Hepatocyte (in vitro differentiated cells): Measurements from ENCODE around the gene CD81. TPM values are rescaled to one million over a fixed set of nuclear protein-coding genes. Genes with fewer than 3 reads are reported as not detected.

Experiments used
- DNase-seq: peaks from one replicate; pipeline ENCODE4 v3.0.0-alpha.2; 2016; ENCODE audit warnings: low spot score
- H2AFZ ChIP-seq: fragments of 200-600 bp; sonication (generic); 2 replicates; pipeline ENCODE4 v1.6.0; 2016; ENCODE audit warnings: antibody characterized with exemption, mild to moderate bottlenecking
- H3K27ac ChIP-seq: fragments of 200-600 bp; sonication (generic); 2 replicates; pipeline ENCODE4 v1.5.1; 2016; ENCODE audit warnings: mild to moderate bottlenecking
- H3K27me3 ChIP-seq: fragments of 200-600 bp; sonication (generic); 2 replicates; pipeline ENCODE4 v1.6.1; 2016
- H3K36me3 ChIP-seq: fragments of 200-600 bp; sonication (generic); replicated peaks from 2 replicates; pipeline ENCODE4 v1.5.1; 2016; ENCODE audit warnings: low read depth; ENCODE audit not compliant: insufficient read depth
- H3K4me1 ChIP-seq: fragments of 200-600 bp; sonication (generic); 2 replicates; pipeline ENCODE4 v1.5.1; 2016; ENCODE audit warnings: mild to moderate bottlenecking, moderate library complexity; ENCODE audit not compliant: insufficient read depth
- H3K4me2 ChIP-seq: fragments of 200-600 bp; sonication (generic); 2 replicates; pipeline ENCODE4 v1.6.0; 2016
- H3K4me3 ChIP-seq: fragments of 200-600 bp; sonication (generic); 2 replicates; pipeline ENCODE4 v1.5.1; 2016; ENCODE audit warnings: mild to moderate bottlenecking
- H3K79me2 ChIP-seq: fragments of 200-600 bp; sonication (generic); 2 replicates; pipeline ENCODE4 v1.6.0; 2017; ENCODE audit warnings: mild to moderate bottlenecking
- H3K9me2 ChIP-seq: fragments of 200-600 bp; sonication (generic); replicated peaks from 2 replicates; pipeline ENCODE4 v1.6.0; 2017; ENCODE audit warnings: mild to moderate bottlenecking; ENCODE audit not compliant: insufficient read depth
- H3K9me3 ChIP-seq: fragments of 200-600 bp; sonication (generic); 2 replicates; pipeline ENCODE4 v1.5.1; 2016; ENCODE audit warnings: low read depth, mild to moderate bottlenecking
- H4K20me1 ChIP-seq: fragments of 200-600 bp; sonication (generic); 2 replicates; pipeline ENCODE4 v1.6.0; 2016; ENCODE audit warnings: mild to moderate bottlenecking; ENCODE audit not compliant: insufficient read depth, poor library complexity, severe bottlenecking
- CTCF ChIP-seq: fragments of 200-600 bp; sonication (generic); IDR thresholded peaks from 2 replicates; pipeline ENCODE4 v1.5.1; 2016; ENCODE audit warnings: antibody characterized with exemption, mild to moderate bottlenecking; ENCODE audit not compliant: poor library complexity
- EZH2 ChIP-seq: fragments of 200-600 bp; sonication (generic); IDR thresholded peaks from 2 replicates; pipeline ENCODE4 v1.6.1; 2016; ENCODE audit warnings: antibody characterized with exemption, mild to moderate bottlenecking, borderline replicate concordance
- EZH2phosphoT487 ChIP-seq: fragments of 200-600 bp; sonication (generic); IDR thresholded peaks from one replicate; pipeline ENCODE4 v1.6.1; 2018; ENCODE audit warnings: antibody characterized with exemption, mild to moderate bottlenecking, low read depth, moderate library complexity; ENCODE audit not compliant: unreplicated experiment, severe bottlenecking
- WGBS: methylation state at CpG from one replicate; pipeline ENCODE4 v1.1.6; 2016; ENCODE audit warnings: low lambda C conversion rate; ENCODE audit errors: missing lambda C conversion rate; 5-methylcytosine and 5-hydroxymethylcytosine counted together
- polyA plus RNA-seq: library from polyadenylated mRNA; unstranded; fragments of >200 nt; fragmentation: Nextera tagmentation; extraction: Ambion mirVana; gene quantifications from 2 replicates; pipeline ENCODE4 v1.2.1, GENCODE V29; 2016
- total RNA-seq: library from RNA; depleted of rRNA; stranded (reverse); fragments of >200 nt; gene quantifications from 2 replicates; pipeline ENCODE4 v1.2.3, GENCODE V29; 2014

The CD81 gene
- total and polyA plus RNA-seq, 2 experiments from 2014 or later: 233 to 472 TPM

DNA sequence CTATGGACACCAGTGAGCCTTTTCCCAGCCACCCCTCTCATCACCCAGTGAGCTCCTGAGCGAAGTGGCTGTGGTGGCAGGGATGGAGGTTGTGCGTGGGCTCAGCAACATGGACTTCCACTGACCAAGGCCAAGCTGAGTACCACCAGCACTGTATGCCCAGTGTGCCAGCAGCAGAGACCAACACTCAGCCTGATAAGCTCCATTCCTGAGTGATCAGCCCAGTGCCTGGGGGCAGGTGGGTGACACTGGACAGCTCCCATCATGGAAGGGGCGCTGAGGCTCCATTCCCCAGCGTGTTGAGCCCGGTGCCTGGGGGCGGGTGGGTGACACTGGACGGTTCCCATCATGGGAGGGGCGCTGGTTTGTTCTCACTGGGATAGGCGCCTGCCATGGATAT, 17.6 kb upstream of the CD81 start:
- WGBS: 89% methylated on average over 9 of the region's 9 CpGs
- no peak for DNase-seq
- no peak overlapping the region for H3K27ac ChIP-seq

GRCh38 chr11:2360081-2360642, 16.9 kb upstream of the CD81 start:
- Histone ChIP-seq H3K9me3 (no peaks in the 10 kb centered on the region), H2AFZ (no peak overlapping the region), H3K27ac (no peak overlapping the region), H3K4me1 (no peaks in the 10 kb centered on the region), H3K4me2 (no peak overlapping the region), H3K36me3 (no peaks in the 10 kb centered on the region), H3K27me3 (no peaks in the 10 kb centered on the region), H4K20me1 (no peaks in the 10 kb centered on the region), H3K79me2 (no peaks in the 10 kb centered on the region), H3K9me2 (no peaks in the 10 kb centered on the region), H3K4me3 (no peak overlapping the region)
- WGBS: 92% methylated on average over 14 of the region's 14 CpGs
- TF ChIP-seq CTCF (no peak), EZH2phosphoT487 (no peak), EZH2 (no peak)
- no peak for DNase-seq

More for the DNA sequence above, 17.6 kb upstream of the CD81 start:
- no peak overlapping the region for H2AFZ ChIP-seq
- H3K4me3 ChIP-seq: no peak overlapping the region
- TF ChIP-seq EZH2: no peak
- TF ChIP-seq EZH2phosphoT487: no peak
- TF ChIP-seq CTCF: no peak
- no peak overlapping the region for H3K4me2 ChIP-seq
- no peaks in the 10 kb centered on the region for H4K20me1 ChIP-seq
- H3K36me3 ChIP-seq: no peaks in the 10 kb centered on the region
- H3K9me2 ChIP-seq: no peaks in the 10 kb centered on the region
- H3K9me3 ChIP-seq: no peaks in the 10 kb centered on the region
- H3K79me2 ChIP-seq: no peaks in the 10 kb centered on the region
- H3K4me1 ChIP-seq: no peaks in the 10 kb centered on the region
- no peaks in the 10 kb centered on the region for H3K27me3 ChIP-seq

DNA sequence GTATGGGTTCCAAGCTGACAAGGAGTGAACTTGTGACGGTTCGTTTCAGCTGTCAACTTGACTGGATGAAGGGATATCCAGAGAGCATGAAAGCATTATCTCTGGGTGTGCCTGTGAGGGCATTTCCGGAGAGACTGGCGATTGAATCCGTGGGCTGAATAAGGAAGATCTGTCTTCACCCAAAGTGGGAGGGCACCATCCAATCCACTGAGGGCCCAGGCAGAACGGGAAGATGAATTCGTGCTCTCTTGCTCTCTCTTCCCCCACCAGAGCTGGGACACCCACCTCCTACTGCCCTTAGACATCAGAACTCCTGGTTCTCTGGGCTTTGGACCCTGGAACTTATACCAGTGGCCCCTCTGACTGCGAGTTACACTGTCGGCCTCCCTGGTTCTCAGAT, 15.5 kb upstream of the CD81 start:
- H3K36me3 ChIP-seq: no peaks in the 10 kb centered on the region
- no peak for TF ChIP-seq EZH2phosphoT487
- TF ChIP-seq CTCF: no peak
- DNase-seq: no peak
- H3K9me3 ChIP-seq: no peaks in the 10 kb centered on the region
- H3K27me3 ChIP-seq: no peaks in the 10 kb centered on the region
- H3K79me2 ChIP-seq: no peaks in the 10 kb centered on the region
- no peaks in the 10 kb centered on the region for H4K20me1 ChIP-seq
- no peaks in the 10 kb centered on the region for H3K4me1 ChIP-seq
- H2AFZ ChIP-seq: no peak overlapping the region
- no peak overlapping the region for H3K4me2 ChIP-seq
- H3K27ac ChIP-seq: no peak overlapping the region
- H3K9me2 ChIP-seq: no peaks in the 10 kb centered on the region
- 79% methylated on average over 9 of the region's 9 CpGs for WGBS
- no peak overlapping the region for H3K4me3 ChIP-seq

- Histone ChIP-seq H2AFZ (no peak overlapping the region), H3K9me2 (no peaks in the 10 kb centered on the region), H4K20me1 (no peaks in the 10 kb centered on the region), H3K4me2 (no peak overlapping the region), H3K36me3 (no peaks in the 10 kb centered on the region), H3K79me2 (no peaks in the 10 kb centered on the region), H3K27me3 (no peaks in the 10 kb centered on the region), H3K9me3 (no peaks in the 10 kb centered on the region), H3K4me1 (no peaks in the 10 kb centered on the region), H3K27ac (no peak overlapping the region), H3K4me3 (no peak overlapping the region)
- DNase-seq: no peak
- no peak for TF ChIP-seq EZH2
- TF ChIP-seq EZH2phosphoT487: no peak
- no peak for TF ChIP-seq CTCF
- 86% methylated on average over 7 of the region's 7 CpGs for WGBS
Measured at GRCh38 chr11:2362414-2362813, 14.7 kb upstream of the CD81 start.
